Thoracic aorta (tissue), 2 donors: ENCODE results near the gene MARK1. TPM values are rescaled to one million over a fixed set of nuclear protein-coding genes. Genes with fewer than 3 reads are reported as not detected.
A peak's percentile ranks its signal among the peaks of the same experiment; 100 is the strongest.

Experiments
- ATAC-seq: fragments of 150-250 bp; one replicate; pipeline ENCODE4 v1.8.0; 2017; ENCODE audit warnings: low read depth; ENCODE audit not compliant: insufficient number of reproducible peaks, low FRiP score
- DNase-seq: peaks from one replicate; pipeline ENCODE4 v3.0.0-alpha.2; 2020; ENCODE audit warnings: low spot score
- H3K27ac ChIP-seq, 2 donors: fragments of 200-600 bp; sonication (generic); 1 replicate in 1 of 2; 2 replicates in 1 of 2; pipeline ENCODE4 v1.5.1; 2016; ENCODE audit warnings: mild to moderate bottlenecking in 2 of 2, moderate library complexity in 2 of 2
- H3K27me3 ChIP-seq: fragments of 200-600 bp; sonication (generic); replicated peaks from 2 replicates; pipeline ENCODE4 v1.6.0; 2016; ENCODE audit warnings: mild to moderate bottlenecking; ENCODE audit not compliant: insufficient read depth
- H3K36me3 ChIP-seq: fragments of 200-600 bp; sonication (generic); one replicate; pipeline ENCODE4 v1.5.1; 2016
- H3K4me1 ChIP-seq, 2 donors: fragments of 200-600 bp; sonication (generic); 1 replicate in 1 of 2; 2 replicates in 1 of 2; pipeline versions ENCODE4 v1.5.1 to v1.6.0; 2016; ENCODE audit warnings: low read depth in 2 of 2, mild to moderate bottlenecking in 1 of 2; ENCODE audit not compliant: control insufficient read depth in 1 of 2
- H3K4me3 ChIP-seq: fragments of 200-600 bp; sonication (generic); 2 replicates; pipeline ENCODE4 v1.5.1; 2016; ENCODE audit warnings: mild to moderate bottlenecking
- H3K9me3 ChIP-seq: fragments of 200-600 bp; sonication (generic); 2 replicates; pipeline ENCODE4 v1.5.1; 2016
- CTCF ChIP-seq: fragments of 200-600 bp; sonication (generic); IDR thresholded peaks from one replicate; pipeline ENCODE4 v1.5.1; 2019; ENCODE audit warnings: antibody characterized with exemption
- total RNA-seq, 2 donors: library from RNA; depleted of rRNA; stranded (reverse); fragments of >200 nt; gene quantifications; one replicate each; pipeline versions ENCODE4 v1.1.0 to v1.2.3, GENCODE V29; 2016

The MARK1 gene
- total RNA-seq, 2 donors from 2014 or later: 11.9 to 12.3 TPM

- DNase-seq (no peak), ATAC-seq (no peak)
- no peak overlapping the region for H3K27ac ChIP-seq
- no peak for TF ChIP-seq CTCF
- H3K4me1 ChIP-seq: peaks cover 3 to 7% of the 10 kb centered on the region in 2 donors
- no peak overlapping the region for H3K4me3 ChIP-seq
- no peaks in the 10 kb centered on the region for H3K9me3 ChIP-seq
- no peaks in the 10 kb centered on the region for H3K27me3 ChIP-seq
- no peaks in the 10 kb centered on the region for H3K36me3 ChIP-seq
Observed at GRCh38 chr1:220684890-220685289, 157.0 kb downstream of the MARK1 start.

- Histone ChIP-seq H3K9me3 (no peaks in the 10 kb centered on the region), H3K36me3 (no peaks in the 10 kb centered on the region), H3K27me3 (no peaks in the 10 kb centered on the region), H3K4me1 (peaks cover 4 to 12% of the 10 kb centered on the region in 2 donors), H3K27ac (no peak overlapping the region), H3K4me3 (no peak overlapping the region)
- ATAC-seq (no peak), DNase-seq (no peak)
- no peak for TF ChIP-seq CTCF
Observed at GRCh38 chr1:220685879-220686278, 157.9 kb downstream of the MARK1 start.

GRCh38 chr1:220687809-220688208 lies 159.9 kb downstream of the MARK1 start:
- no peak for ATAC-seq
- Histone ChIP-seq H3K27ac (no peak overlapping the region), H3K9me3 (no peaks in the 10 kb centered on the region), H3K4me3 (no peak overlapping the region), H3K36me3 (no peaks in the 10 kb centered on the region), H3K27me3 (no peaks in the 10 kb centered on the region), H3K4me1 (peaks cover 4 to 17% of the 10 kb centered on the region in 2 donors)
- no peak for TF ChIP-seq CTCF
- no peak for DNase-seq

- no peaks in the 10 kb centered on the region for H3K36me3 ChIP-seq
- H3K4me3 ChIP-seq: peak overlapping the region; percentile 99
- no peak for TF ChIP-seq CTCF
- DNase-seq (no peak), ATAC-seq (no peak)
- no peaks in the 10 kb centered on the region for H3K9me3 ChIP-seq
- H3K27ac ChIP-seq: no peak overlapping the region
- H3K27me3 ChIP-seq: no peaks in the 10 kb centered on the region
- peaks cover 4 to 17% of the 10 kb centered on the region in 2 donors for H3K4me1 ChIP-seq
Observed at GRCh38 chr1:220689666-220690065, 161.7 kb downstream of the MARK1 start.

- peak; percentile 12 for DNase-seq
- no peak within 1 kb of the TSS for H3K27ac ChIP-seq
- no peaks in the 10 kb centered on the region for H3K36me3 ChIP-seq
- no peaks in the 10 kb centered on the region for H3K27me3 ChIP-seq
- H3K9me3 ChIP-seq: no peaks in the 10 kb centered on the region
- peak; percentile 98 for TF ChIP-seq CTCF
- H3K4me3 ChIP-seq: peak within 1 kb of the TSS; percentile 99
- H3K4me1 ChIP-seq: peaks cover 4 to 17% of the 10 kb centered on the region in 2 donors
- peak; percentile 39 for ATAC-seq
Observed at GRCh38 chr1:220690140-220691052, 162.5 kb downstream of the MARK1 start, which contains the start of gene C1orf115. TSS of gene C1orf115 (plus strand) at chr1:220690363. CDS start at chr1:220690403, 40 bp downstream.
